Left lobe of liver (tissue), 2 donors: ENCODE measurements around the gene SUPT6H. TPM values are rescaled to one million over a fixed set of nuclear protein-coding genes. Genes with fewer than 3 reads are reported as not detected.

ENCODE experiments used
- ATAC-seq: fragments of 200-7000 bp; cut with Tn5 transposase; one replicate; pipeline ENCODE4 v1.9.1; 2020; ENCODE audit warnings: mild to moderate bottlenecking, moderate library complexity
- DNase-seq: peaks from one replicate; pipeline ENCODE4 v3.0.0-alpha.2; 2020; ENCODE audit warnings: low spot score
- total RNA-seq: library from RNA; stranded (reverse); gene quantifications from one replicate; pipeline ENCODE4 v1.2.1, GENCODE V29; 2021
- donor health status: DM: no; HTN: no; CAD: no; lungs with moderate emphysema.
- donor health status: DM: no; HTN: yes; CAD: no.

Gene SUPT6H
- total RNA-seq = 33.7 TPM

DNA sequence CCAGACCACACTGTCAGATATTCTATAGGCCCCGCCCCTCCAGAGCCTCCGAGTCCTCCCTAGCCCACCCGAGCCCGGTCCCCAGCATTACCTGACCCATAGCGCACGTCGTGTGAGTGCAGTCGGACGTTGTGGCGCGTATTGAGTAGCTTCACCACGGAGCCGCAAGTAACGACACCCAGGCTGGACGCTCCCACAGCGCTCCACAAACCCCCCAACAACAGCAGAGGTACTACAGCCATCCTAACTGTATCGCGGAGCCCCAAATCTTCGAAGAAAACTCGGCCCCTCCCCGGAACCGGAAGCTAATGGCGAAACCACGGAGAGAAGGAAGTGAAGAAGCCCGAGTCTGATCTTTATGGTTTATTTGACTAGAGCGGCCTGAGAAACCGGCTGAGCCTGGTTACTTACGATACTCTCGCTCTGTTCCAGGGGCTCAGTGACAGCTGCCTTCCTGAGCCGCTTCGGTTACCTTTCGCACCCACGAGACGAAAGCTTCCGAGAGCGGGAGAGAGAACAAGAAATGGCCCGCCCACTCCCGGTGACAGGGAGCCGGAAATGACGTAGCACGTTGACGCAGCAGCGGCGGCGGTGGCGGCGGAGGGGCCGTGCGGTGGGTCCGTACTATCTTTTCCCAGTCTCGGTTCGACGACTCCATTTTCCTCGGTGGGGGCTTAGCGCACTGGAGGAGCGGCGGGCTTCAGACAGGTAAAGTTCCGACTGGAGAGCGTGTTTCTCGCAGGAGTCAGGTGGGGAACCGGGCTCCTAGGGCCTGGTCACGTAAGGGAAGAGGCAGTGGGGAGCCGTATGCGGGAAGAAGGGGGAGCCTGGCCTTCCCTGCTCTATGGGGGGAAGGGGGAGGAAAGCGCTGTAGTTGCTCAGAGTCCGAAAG is at the start of gene SUPT6H, which contains the start of gene SDF2:
Gene SUPT6H (plus strand): TSS at position 571 of the 892 bp plus-strand sequence. CDS start 11,197 bp downstream, outside the sequence.
Gene SDF2 (minus strand): TSS at position 272 of the 892 bp plus-strand sequence. CDS start 30 bp downstream, at position 242.
- ATAC-seq = peak; percentile 96
- peak; percentile 90 for DNase-seq

DNA sequence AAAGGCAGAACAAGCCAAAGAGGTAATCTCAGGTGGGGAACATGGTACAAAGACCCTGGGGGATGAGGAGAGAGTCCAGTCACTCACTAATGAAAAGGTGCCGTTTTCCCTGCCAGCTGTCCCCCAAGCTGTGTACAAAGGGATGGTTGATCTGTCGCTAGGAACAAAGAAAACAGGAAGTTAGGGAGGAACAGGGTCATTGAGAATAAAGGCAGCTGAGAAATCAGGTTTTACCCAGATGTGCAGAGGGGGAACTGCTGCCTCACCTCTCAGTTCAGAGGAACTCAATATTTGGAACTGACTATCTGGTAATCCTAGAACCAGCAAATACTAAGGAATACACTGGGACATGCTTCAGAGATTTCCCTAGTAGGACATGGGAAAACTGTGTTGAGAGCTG is 49.5 kb upstream of the SUPT6H start:
- no peak for ATAC-seq
- no peak for DNase-seq

DNA sequence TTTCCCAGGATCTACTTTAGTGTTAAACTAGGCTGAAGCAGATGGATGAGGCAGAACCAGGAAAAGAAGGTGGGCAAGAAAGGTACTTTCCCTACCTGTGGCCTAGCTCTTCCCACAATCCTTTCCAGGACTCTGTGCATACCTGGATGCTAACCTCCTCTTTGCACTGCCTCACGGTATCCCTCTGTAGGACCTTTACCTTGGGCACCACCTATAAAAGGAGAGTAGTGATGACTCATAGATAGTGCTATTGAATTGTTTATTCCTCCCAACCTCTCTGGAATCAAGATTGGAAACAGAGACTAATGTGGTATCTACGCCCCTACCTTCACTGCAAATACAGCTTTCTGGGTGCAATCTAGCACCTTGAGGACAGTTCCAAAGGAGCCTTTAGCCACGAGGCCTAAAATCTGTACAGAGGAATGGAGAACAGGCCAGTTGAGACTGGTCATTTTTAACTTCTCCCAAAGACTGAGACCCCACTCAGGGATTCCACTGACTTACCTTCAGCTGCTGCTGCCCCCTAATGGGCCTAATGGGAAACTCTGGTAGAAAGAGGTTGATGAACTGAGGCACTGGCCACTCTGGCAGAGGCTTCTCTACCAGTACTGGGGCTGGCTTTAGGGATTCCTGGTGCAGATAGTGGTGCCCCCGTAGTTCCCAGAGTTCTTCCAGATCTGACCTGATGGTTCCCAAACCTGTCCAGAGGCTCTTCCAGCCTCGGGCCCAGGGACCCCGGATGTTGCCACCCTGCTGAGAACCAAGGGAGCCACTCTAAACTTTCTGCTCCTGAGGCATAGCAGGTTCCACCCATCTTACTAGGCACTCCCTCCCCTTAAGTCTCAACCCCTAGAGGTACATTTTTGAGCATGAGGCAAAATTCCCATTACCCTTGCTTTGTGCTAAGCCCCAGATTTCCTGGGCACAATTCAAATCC is 48.8 kb upstream of the SUPT6H start:
- DNase-seq (no peak), ATAC-seq (peak; percentile 67)

DNA sequence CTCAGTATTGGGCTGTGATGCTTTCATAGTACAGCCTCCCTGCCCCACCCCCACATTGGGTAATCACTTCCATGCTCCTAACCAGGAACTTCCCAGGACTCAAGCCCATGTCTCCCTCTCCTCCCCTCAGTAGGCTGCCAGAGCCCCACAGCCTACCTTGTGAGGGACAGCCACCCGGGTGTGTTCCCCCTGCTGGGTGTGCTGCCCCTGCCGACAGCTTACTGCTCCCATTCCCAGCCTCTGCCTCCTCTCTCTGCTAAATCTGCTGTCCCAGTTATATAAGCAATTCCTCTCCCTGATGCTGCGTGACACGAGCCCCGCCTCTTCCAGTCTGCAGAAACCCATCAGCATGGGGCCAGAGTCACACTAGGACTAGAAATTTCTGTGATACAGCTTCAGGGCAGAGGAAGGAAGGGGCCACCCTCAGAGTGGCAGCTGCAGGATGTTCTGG is 48.0 kb upstream of the SUPT6H start, which contains the start of gene RSKR:
Gene RSKR (minus strand): TSS at position 255 of the 451 bp plus-strand sequence. CDS start 24 bp downstream, at position 231.
- ATAC-seq (peak; percentile 40), DNase-seq (no peak)

DNA sequence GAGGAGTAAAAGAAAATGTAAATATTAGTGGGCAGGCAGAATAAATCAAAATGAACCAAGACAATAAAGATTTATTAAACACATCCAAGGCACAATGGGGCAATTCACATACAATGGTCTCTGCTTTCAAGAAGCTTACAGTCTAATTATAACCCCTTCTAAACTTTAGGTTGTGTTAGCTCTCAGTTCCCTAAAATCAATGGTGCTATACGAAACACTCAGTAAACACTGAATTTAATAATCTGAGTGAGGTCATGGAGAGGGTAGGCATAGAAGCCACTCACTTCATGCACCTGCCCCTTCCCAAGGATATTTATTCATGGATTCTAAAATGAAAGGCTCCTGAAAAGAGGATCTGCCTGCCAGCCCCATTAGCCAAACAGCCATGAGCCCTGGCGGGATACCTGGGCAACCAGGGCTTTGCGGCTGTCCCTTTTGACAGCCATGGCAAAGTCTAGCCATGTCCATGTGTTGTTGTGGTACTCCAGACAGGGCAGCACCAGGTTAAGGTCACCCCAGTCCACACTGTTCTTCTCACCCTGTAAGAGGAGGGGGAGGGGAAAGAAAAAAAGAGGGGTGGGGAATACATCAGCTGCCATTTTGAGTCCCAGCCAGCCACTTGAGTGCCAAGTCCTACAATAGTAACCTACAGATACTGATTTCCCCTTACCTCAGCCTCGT is 46.6 kb upstream of the SUPT6H start:
- DNase-seq (no peak), ATAC-seq (no peak)

DNA sequence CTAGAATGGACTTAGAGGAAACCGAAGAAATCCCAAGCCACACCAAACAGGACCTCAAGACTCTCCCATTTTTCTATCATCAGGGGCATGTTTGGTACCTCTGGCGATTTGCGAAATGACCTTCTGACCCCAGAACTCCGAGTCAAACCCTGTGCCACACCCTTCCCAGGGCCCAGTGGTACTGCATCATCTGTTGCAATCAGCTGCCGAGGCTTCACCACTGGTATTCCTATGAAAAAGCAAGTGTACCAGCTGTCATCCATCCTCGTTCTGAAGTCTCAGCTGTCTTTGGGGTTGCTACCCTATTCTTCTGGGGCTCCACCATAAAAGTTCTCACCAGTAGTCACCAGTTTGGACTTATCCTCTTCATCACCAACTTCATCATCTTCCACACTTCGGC is 45.7 kb upstream of the SUPT6H start:
- DNase-seq (no peak), ATAC-seq (no peak)

DNA sequence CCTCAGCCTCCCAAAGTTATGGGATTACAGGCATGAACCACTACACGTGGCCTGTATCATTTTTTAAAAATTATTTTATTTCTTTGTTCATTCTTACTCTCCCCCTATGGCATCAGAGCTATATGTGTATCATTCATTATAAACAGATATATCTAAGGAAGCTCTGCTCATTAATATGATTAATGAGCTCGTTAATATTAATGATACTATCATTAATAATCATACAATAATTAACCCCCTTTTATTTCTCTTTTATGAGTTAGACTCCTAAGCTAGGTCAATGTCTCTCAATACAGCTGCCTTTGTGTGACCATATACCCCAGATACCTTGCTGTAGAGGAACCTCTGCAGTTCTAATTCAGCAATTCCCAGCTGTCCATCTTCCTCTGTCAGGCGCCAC is 43.5 kb upstream of the SUPT6H start:
- DNase-seq (no peak), ATAC-seq (no peak)

DNA sequence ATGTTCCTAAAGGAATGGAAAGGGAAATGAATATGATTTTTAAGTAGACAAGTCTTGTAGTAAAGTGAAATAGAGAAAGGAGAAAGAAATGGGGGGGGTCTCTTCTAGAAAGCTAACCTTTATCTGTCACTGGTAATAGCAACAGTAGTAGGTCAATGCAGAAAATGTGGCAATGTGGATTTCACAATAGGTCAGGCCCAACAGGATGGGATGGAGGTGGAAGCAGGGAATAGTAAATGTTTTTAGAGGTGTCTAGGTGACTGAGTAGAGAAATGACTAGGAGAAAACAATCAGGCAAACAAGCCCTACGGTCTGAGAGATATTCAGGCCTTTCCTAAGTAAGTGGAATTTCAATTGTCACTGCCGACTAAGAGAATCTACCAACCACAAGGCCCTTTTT is 42.0 kb upstream of the SUPT6H start:
- no peak for DNase-seq

DNA sequence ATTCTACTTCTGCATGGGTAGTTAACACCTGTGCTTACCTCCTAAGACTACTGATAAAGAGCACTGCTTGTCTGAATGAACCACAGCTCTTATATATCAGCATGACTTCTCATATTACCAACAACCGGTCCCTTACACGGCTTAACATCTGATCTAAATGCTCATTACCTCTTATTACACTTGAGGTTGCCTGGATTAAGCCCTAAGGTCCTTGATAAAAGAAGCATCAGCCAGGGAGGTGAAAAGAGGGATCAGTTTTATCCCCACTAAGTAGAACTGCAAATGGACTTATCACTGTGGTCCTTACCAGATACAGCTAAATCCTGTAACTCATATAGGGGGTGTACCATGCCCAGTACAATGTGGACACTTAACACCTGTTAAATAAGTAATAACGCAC is 39.8 kb upstream of the SUPT6H start:
- ATAC-seq = no peak
- DNase-seq = no peak

More for the DNA sequence above, 42.0 kb upstream of the SUPT6H start:
- peak; percentile 66 for ATAC-seq

DNA sequence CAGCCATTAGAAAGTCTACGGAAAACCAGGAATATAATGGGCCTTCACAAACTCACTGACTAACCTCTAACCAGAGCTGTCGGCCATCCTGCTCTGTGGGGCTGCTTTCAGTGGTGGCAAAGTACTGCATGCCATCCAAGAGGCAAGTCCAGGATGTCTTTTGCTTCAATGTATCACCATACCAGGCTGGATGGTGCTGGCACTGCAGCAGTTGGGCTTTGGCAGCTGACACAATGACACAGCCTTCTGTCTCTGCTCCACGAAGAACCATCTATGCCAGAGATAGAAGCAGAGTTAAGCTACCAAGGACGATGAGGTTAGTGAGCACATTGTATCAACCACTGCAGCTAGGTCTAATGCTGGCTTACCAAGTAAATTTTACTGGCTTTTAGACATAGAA is 38.3 kb upstream of the SUPT6H start:
- ATAC-seq (peak; percentile 47), DNase-seq (no peak)

DNA sequence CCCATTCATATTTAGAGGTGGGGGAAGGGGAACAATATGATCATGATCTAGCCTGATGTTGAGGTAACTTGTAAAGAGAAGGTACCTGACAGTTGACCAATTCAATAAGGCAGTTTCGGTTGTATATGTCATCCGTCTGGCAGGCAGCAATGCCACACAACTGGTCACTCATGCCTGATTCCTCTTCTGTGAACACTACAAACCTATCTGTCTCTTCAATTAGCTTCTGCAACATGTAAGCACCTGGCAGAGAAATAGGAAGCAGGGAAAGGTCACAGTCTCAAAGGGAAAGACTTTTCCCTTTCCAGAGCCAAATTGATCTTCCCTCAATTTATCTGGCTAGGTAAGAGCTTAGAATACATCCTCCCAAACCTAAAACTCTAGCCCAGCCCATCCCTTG is 37.9 kb upstream of the SUPT6H start:
- peak; percentile 45 for ATAC-seq
- no peak for DNase-seq

DNA sequence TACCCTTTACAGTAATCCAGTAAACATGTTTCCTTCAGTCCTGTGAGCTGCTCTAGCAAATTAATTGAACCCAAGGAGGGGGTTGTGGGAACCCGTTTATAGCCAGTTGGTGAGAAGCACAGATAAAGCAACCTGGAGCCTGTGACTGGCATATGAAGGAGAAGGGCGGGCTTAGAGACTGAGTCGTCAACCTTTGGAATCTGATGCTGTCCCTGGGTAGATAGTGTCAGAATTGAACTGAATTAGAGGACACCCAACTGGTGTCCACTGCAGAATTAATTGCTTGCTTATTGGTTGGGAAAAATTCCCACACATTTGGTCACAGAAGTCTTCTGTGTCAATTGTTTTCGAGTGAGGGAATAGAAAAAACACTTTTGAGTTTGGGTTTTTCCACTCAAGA is 35.2 kb upstream of the SUPT6H start:
- no peak for DNase-seq
- ATAC-seq = peak; percentile 70

DNA sequence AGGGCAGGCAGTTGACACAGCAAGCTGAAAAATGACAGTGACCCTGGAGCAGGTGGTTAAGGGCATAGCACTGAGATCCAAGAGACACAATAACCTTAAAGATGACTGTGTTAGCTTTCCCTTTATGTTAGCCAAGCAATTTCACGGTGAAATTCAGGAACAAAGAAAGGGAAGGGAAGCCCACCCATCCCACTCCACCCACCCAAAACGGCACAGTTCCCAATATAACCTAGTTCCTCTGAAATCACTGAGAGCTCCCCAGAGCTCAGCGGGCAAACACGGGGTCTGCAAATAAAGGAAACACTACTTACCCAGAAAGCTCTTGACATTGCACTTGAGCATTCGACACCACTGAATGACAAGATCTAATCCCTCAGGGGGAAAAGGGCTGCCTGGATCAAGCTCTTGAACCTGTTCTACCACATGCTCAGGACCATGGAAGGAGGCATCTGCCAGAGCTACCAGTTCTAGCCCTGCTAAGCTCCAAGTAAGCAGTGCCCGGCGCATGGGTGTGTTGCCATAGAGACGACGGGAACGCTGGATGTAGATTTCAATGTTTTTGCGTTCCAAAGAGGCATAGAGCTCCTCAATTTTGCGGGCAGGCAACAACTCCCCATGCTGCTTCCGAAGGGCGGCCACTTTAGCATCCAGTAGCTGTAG is 27.7 kb upstream of the SUPT6H start:
- ATAC-seq = no peak
- DNase-seq = no peak

DNA sequence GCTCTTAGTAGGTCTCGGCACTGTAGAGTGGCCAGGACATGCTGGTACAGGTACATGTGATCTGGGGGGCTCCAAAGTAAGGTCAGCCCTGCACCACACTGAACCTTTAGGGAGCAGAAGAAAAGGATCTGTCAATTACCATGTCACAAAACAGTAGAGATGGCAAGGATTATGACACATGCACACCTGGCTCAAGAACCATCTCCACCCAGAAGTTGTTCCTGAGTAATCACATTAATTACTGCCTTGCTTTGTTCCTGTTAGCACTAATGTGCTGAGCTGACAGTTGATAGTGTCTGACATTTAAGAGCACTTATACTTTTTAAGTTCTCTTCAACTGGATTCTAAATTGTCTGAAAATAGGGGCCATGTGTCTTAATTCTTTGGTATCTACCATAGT is 26.5 kb upstream of the SUPT6H start:
- ATAC-seq (no peak), DNase-seq (no peak)

DNA sequence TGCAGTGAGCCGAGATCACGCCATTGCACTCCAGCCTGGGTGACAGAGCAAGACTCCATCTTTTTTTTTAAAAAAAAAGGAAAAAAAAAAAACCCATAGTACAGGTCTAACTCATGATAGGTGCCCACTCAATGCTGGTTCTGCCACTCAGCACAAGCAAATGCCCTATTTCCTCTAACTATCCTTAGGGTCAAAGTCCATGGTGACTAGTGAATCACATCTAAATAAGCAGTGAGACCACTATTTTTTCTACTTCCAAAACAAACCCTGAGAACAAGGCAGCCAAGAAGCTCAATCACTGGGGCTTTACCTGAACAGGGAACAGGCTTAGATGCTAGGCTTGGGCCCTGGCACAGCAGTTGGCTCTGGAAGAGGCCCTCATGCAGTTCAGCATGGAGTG is 20.4 kb upstream of the SUPT6H start:
- no peak for ATAC-seq
- DNase-seq = no peak

DNA sequence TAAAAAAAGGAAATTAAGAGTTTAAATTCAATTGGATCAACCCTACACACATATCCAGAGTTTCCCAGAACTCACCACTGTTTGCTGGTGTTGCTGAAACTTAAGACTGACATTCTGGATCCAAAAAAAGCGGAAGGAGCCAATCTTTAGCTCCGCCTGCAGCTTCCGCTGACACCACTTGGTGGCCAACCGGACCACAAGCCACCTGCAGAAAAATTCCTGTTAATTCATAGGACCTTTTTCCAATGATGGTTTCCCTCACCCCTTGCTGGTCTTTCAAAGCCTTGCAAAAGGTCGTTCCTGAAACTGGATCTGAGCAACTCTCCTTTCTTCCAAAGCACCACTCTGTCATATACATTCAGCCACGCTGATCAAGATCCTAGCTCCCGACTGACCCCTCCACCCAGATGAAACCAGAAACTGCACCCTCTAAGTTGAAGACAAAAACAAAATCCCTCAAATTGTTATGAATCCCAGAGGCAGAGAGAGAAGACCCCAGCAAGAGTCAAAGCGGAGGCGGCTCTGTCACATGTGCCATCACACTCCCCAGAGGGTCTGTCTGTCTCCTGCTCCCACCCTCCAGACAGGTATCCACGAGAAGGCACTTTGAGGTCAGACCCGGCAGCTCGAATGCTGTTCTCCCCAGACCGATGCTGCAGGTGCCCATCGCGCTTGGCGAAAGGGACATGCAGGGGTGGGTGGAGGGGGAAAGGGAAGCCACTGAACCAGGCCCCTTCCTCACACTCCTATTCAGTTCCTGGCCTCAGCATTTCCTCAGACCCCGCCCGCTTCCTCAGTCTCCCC is 17.8 kb upstream of the SUPT6H start:
- ATAC-seq (peak; percentile 43), DNase-seq (peak; percentile 67)

DNA sequence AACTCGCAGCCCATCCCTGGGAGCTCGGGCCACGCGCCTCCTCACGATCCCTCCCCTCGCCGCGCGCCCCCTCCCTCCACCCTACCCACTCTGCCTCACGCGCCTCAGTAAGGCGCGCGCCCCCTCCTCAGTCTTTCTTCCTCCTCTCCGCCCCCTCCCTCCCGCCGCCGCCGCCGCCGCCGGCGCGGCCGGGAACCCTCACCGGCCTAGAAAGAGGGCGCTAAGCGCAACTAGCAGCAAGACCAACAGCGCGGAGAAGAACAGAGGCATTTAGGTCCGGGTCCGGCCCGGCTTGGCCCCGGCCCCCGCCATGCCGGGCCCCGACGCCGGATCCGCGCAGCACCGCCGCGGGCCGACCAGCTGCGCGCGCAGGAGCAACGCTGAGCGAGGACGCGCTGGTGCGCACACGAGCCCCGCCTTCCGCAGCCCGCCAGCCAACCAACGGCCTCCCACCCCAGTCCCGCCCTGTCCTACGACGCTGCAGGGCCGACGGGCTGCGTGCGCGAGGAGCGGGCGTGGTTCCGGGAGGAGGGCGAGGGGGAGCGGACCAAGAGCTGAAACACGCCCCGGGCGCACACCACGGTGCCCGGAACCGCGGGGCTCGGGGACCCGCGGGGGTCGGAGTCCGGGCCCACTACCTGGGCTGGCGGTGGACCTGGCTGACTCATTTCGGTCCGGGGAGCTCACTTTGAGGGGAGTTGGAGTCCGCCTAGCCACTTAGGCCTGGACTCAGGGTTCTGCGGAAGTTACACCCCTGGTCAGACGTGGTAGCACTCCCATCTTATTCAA is 17.0 kb upstream of the SUPT6H start, which contains the start of gene BLTP2:
Gene BLTP2 (minus strand): TSS at position 372 of the 789 bp plus-strand sequence. CDS start 102 bp downstream, at position 270.
- DNase-seq (peak; percentile 96), ATAC-seq (peak; percentile 94)

DNA sequence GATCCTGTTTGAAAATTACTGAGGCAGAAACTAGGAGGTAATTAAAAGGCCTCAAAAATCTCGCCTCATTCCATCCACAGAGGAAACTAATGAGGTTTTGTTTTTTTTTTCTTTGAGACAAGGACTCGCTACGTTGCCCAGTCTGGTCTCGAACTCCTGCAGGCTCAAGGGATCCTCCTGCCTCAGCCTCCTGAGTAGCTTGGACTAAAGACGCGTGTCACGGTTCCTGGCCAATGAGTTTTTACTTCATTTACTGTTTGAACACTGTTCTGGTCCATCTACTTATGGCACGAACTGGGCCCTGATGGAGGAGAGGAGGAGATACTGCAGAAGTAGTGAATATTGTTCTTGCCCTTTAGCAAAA is 16.4 kb upstream of the SUPT6H start:
- ATAC-seq = no peak
- DNase-seq = no peak
